Smooth muscle cell (in vitro differentiated cells): Measurements from ENCODE around the gene TRIM59. TPM values are rescaled to one million over a fixed set of nuclear protein-coding genes. Genes with fewer than 3 reads are reported as not detected.

ENCODE experiments used
- DNase-seq: peaks from one replicate; lab custom pipeline; 2025; ENCODE audit not compliant: unreplicated experiment; lab: John Stamatoyannopoulos, UW
- H2AFZ ChIP-seq: fragments of 200-600 bp; sonication (generic); 2 replicates; pipeline ENCODE4 v1.6.0; 2016; ENCODE audit warnings: antibody characterized with exemption, low read depth, mild to moderate bottlenecking
- H3F3A ChIP-seq: fragments of 200-600 bp; sonication (generic); 2 replicates; pipeline ENCODE4 v1.6.0; 2017; ENCODE audit warnings: antibody characterized with exemption, low read depth
- H3K27ac ChIP-seq: fragments of 200-600 bp; sonication (generic); 2 replicates; pipeline ENCODE4 v1.5.1; 2016; ENCODE audit warnings: low read depth, mild to moderate bottlenecking
- H3K27me3 ChIP-seq: fragments of 200-600 bp; sonication (generic); 2 replicates; pipeline ENCODE4 v1.6.1; 2016; ENCODE audit warnings: low read depth, mild to moderate bottlenecking
- H3K36me3 ChIP-seq: fragments of 200-600 bp; sonication (generic); 2 replicates; pipeline ENCODE4 v1.5.1; 2016; ENCODE audit warnings: low read depth
- H3K4me1 ChIP-seq: fragments of 200-600 bp; sonication (generic); 2 replicates; pipeline ENCODE4 v1.5.1; 2016; ENCODE audit warnings: low read depth
- H3K4me2 ChIP-seq: fragments of 200-600 bp; sonication (generic); 2 replicates; pipeline ENCODE4 v1.6.0; 2016; ENCODE audit warnings: mild to moderate bottlenecking
- H3K4me3 ChIP-seq: fragments of 200-600 bp; sonication (generic); 2 replicates; pipeline ENCODE4 v1.5.1; 2016; ENCODE audit warnings: mild to moderate bottlenecking
- H3K79me2 ChIP-seq: fragments of 200-600 bp; sonication (generic); 2 replicates; pipeline ENCODE4 v1.6.0; 2016; ENCODE audit warnings: low read depth, mild to moderate bottlenecking
- H3K9ac ChIP-seq: fragments of 200-600 bp; sonication (generic); 2 replicates; pipeline ENCODE4 v1.6.0; 2016; ENCODE audit warnings: low read depth
- H3K9me3 ChIP-seq: fragments of 200-600 bp; sonication (generic); replicated peaks from 2 replicates; pipeline ENCODE4 v1.5.1; 2016; ENCODE audit warnings: low read depth
- H4K20me1 ChIP-seq: fragments of 200-600 bp; sonication (generic); 2 replicates; pipeline ENCODE4 v1.6.0; 2016; ENCODE audit warnings: low read depth
- CTCF ChIP-seq: fragments of 200-600 bp; sonication (generic); IDR thresholded peaks from 2 replicates; pipeline ENCODE4 v1.5.1; 2017; ENCODE audit warnings: borderline replicate concordance, mild to moderate bottlenecking, antibody characterized with exemption; ENCODE audit not compliant: insufficient read depth, poor library complexity, severe bottlenecking
- WGBS: methylation state at CpG from one replicate; pipeline ENCODE4 v1.1.7; 2016; ENCODE audit warnings: low lambda C conversion rate; 5-methylcytosine and 5-hydroxymethylcytosine counted together
- polyA plus RNA-seq: library from polyadenylated mRNA; unstranded; fragments of >200 nt; fragmentation: Nextera tagmentation; extraction: Ambion mirVana; gene quantifications from 2 replicates; pipeline ENCODE4 v1.2.1, GENCODE V29; 2016
- total RNA-seq: library from RNA; depleted of rRNA; stranded (reverse); fragments of >200 nt; gene quantifications from 2 replicates; pipeline ENCODE4 v1.2.3, GENCODE V29; 2014

Gene TRIM59
- total and polyA plus RNA-seq, 2 experiments from 2014 or later: 8.9 to 19.0 TPM

GRCh38 chr3:160403028-160403545 is 46.5 kb downstream of the TRIM59 start:
- Histone ChIP-seq H3F3A (peaks cover 7% of the 10 kb centered on the region), H2AFZ (peak overlapping the region; percentile 80), H3K27ac (peak overlapping the region; percentile 57), H3K79me2 (peaks cover 93% of the 10 kb centered on the region), H3K9ac (peak overlapping the region; percentile 86), H4K20me1 (peaks cover 29% of the 10 kb centered on the region), H3K4me1 (peaks cover 36% of the 10 kb centered on the region), H3K9me3 (no peaks in the 10 kb centered on the region), H3K36me3 (no peaks in the 10 kb centered on the region), H3K27me3 (no peaks in the 10 kb centered on the region), H3K4me3 (peak overlapping the region; percentile 78), H3K4me2 (peak overlapping the region; percentile 87)
- WGBS: 76% methylated on average over 2 of the region's 2 CpGs
- no peak for TF ChIP-seq CTCF
- DNase-seq: no peak

GRCh38 chr3:160402221-160403027 is 47.2 kb downstream of the TRIM59 start:
- Histone ChIP-seq H3K4me3 (peak overlapping the region; percentile 78), H3K9ac (peak overlapping the region; percentile 86), H3K79me2 (peaks cover 93% of the 10 kb centered on the region), H2AFZ (peak overlapping the region; percentile 80), H3K27ac (peak overlapping the region; percentile 57), H3K4me2 (peak overlapping the region; percentile 87), H4K20me1 (peaks cover 29% of the 10 kb centered on the region), H3K4me1 (peaks cover 38% of the 10 kb centered on the region), H3K36me3 (no peaks in the 10 kb centered on the region), H3F3A (peaks cover 7% of the 10 kb centered on the region), H3K9me3 (no peaks in the 10 kb centered on the region), H3K27me3 (no peaks in the 10 kb centered on the region)
- DNase-seq: no peak
- TF ChIP-seq CTCF: no peak
- 40% methylated on average over 11 of the region's 11 CpGs for WGBS

GRCh38 chr3:160401291-160402095 is 48.1 kb downstream of the TRIM59 start:
- 4% methylated on average over 16 of the region's 16 CpGs for WGBS
- no peaks in the 10 kb centered on the region for H3K36me3 ChIP-seq
- DNase-seq: no peak

More at GRCh38 chr3:160401291-160402095, 48.1 kb downstream of the TRIM59 start:
- peaks cover 92% of the 10 kb centered on the region for H3K79me2 ChIP-seq
- peak overlapping the region; percentile 86 for H3K9ac ChIP-seq
- peak overlapping the region; percentile 78 for H3K4me3 ChIP-seq
- no peak for TF ChIP-seq CTCF
- H3K27me3 ChIP-seq: no peaks in the 10 kb centered on the region
- H3K4me2 ChIP-seq: peak overlapping the region; percentile 87
- H3K9me3 ChIP-seq: no peaks in the 10 kb centered on the region
- H4K20me1 ChIP-seq: peaks cover 29% of the 10 kb centered on the region
- peak overlapping the region; percentile 57 for H3K27ac ChIP-seq
- H3F3A ChIP-seq: peaks cover 7% of the 10 kb centered on the region
- peaks cover 38% of the 10 kb centered on the region for H3K4me1 ChIP-seq
- peak overlapping the region; percentile 96 for H2AFZ ChIP-seq
